WTC11 (cell line): ENCODE measurements around the gene ZFR2.

Experiments used
- ELF4 ChIP-seq: sonication (generic); formaldehyde crosslinking; IDR thresholded peaks from 2 replicates; pipeline ENCODE4 v1.8.1; 2022; ENCODE audit warnings: low read depth, mild to moderate bottlenecking, moderate library complexity, missing genetic modification reagents
- TCF7 ChIP-seq: sonication (generic); formaldehyde crosslinking; IDR thresholded peaks from 2 replicates; pipeline ENCODE4 v1.8.0; 2022; ENCODE audit warnings: mild to moderate bottlenecking, low read depth, missing genetic modification reagents, moderate library complexity

- TF ChIP-seq ELF4 (CRISPR knock-in tag) (no peak), TCF7 (no peak)
Observed at GRCh38 chr19:3857449-3858003, 11.3 kb downstream of the ZFR2 start.
